GM12878 (cell line): Measurements from ENCODE around the gene DAZAP1. TPM values are rescaled to one million over a fixed set of nuclear protein-coding genes. Genes with fewer than 3 reads are reported as not detected.
A peak's percentile ranks its signal among the peaks of the same experiment; 100 is the strongest.

Experiments used
- ATAC-seq: fragments of 200-7000 bp; cut with Tn5 transposase; 3 replicates; pipeline ENCODE4 v1.9.1; 2020; ENCODE audit warnings: mild to moderate bottlenecking, moderate library complexity
- BruUV-seq: library from RNA; stranded (reverse); fragments of 400-500 nt; replicated peaks from 2 replicates; lab custom pipeline; 2021; lab: Mats Ljungman, UMichigan
- CTCF ChIA-PET: fragments of 300-600 bp; sonication (Branson Sonifier 250); formaldehyde crosslinking; extraction: SDS; loops from one replicate; lab custom pipeline; 2021; ENCODE audit warnings: inconsistent platforms; lab: Yijun Ruan, JAX
- POLR2A ChIA-PET: fragments of 350-600 bp; formaldehyde crosslinking; extraction: SDS; loops from one replicate; lab custom pipeline; 2021; ENCODE audit warnings: inconsistent platforms; lab: Charles Lee
- RAD21 ChIA-PET: fragments of 300-600 bp; sonication (Branson Sonifier 250); formaldehyde crosslinking; loops from one replicate; lab custom pipeline; 2023; ENCODE audit warnings: antibody characterized with exemption; ENCODE audit not compliant: unreplicated experiment; lab: Charles Lee
- SMC1A ChIA-PET: fragments of 300-600 bp; sonication (Branson Sonifier 250); formaldehyde crosslinking; loops from one replicate; lab custom pipeline; 2023; ENCODE audit not compliant: unreplicated experiment, uncharacterized antibody; lab: Charles Lee
- DNase-seq: peaks from one replicate; pipeline ENCODE4 v3.0.0-alpha.2; 2011; ENCODE audit warnings: low read depth, low spot score
- FAIRE-seq: peaks from 3 replicates; lab custom pipeline; 2011; peaks lifted over from hg19 to GRCh38; lab: Jason Lieb, UNC
- H2AFZ ChIP-seq: 2 replicates; pipeline ENCODE4 v1.6.0; 2011; ENCODE audit warnings: low read depth, low read length, control low read depth; ENCODE audit not compliant: control insufficient read depth
- H3K27ac ChIP-seq: 2 replicates; pipeline ENCODE4 v1.5.1; 2011; ENCODE audit warnings: control low read depth; ENCODE audit not compliant: control insufficient read depth, insufficient read depth
- H3K27me3 ChIP-seq, 2 experiments: replicated peaks in 1 of 2; 2 replicates each; pipeline versions ENCODE4 v1.6.0 to v1.6.1; 2011; ENCODE audit warnings: low read length in 1 of 2; ENCODE audit not compliant: control insufficient read depth in 2 of 2, insufficient read depth in 2 of 2
- H3K36me3 ChIP-seq, 2 experiments: 2 replicates each; pipeline ENCODE4 v1.5.1; 2011; ENCODE audit warnings: low read length in 1 of 2; ENCODE audit not compliant: control insufficient read depth in 2 of 2, insufficient read depth in 2 of 2
- H3K4me1 ChIP-seq: 2 replicates; pipeline ENCODE4 v1.6.1; 2011; ENCODE audit warnings: mild to moderate bottlenecking, low read length, moderate library complexity, mixed read lengths; ENCODE audit not compliant: control insufficient read depth, insufficient read depth
- H3K4me2 ChIP-seq: 2 replicates; pipeline ENCODE4 v1.6.0; 2011; ENCODE audit warnings: control low read depth; ENCODE audit not compliant: control insufficient read depth, insufficient read depth
- H3K4me3 ChIP-seq: fragments of 200-600 bp; sonication (generic); 2 replicates; pipeline ENCODE4 v1.5.1; 2016
- H3K79me2 ChIP-seq: 2 replicates; pipeline ENCODE4 v1.6.0; 2011; ENCODE audit warnings: low read length; ENCODE audit not compliant: control insufficient read depth, insufficient read depth
- H3K9ac ChIP-seq: 2 replicates; pipeline ENCODE4 v1.8.0; 2011; ENCODE audit warnings: low read length, control low read depth, mixed read lengths; ENCODE audit not compliant: control insufficient read depth, insufficient read depth
- H3K9me3 ChIP-seq: replicated peaks from 3 replicates; pipeline ENCODE4 v1.5.1; 2011; ENCODE audit warnings: mild to moderate bottlenecking, low read length; ENCODE audit not compliant: control insufficient read depth, insufficient read depth
- H4K20me1 ChIP-seq: 2 replicates; pipeline ENCODE4 v1.6.0; 2011; ENCODE audit not compliant: control insufficient read depth, insufficient read depth
- ETV6 ChIP-seq, 2 experiments: fragments of 450-650 bp in 1 of 2; IDR thresholded peaks in 1 of 2; conservative IDR thresholded peaks in 1 of 2; 2 replicates each; pipeline ENCODE4 v1.6.1; 2014; ENCODE audit warnings: antibody characterized with exemption in 1 of 2, borderline replicate concordance in 1 of 2, low read depth in 1 of 2, mild to moderate bottlenecking in 1 of 2, moderate library complexity in 1 of 2
- HDGF ChIP-seq: fragments of 450-650 bp; IDR thresholded peaks from 2 replicates; pipeline ENCODE4 v1.6.1; 2016; ENCODE audit warnings: antibody characterized with exemption
- IRF5 ChIP-seq: fragments of 450-650 bp; IDR thresholded peaks from 2 replicates; pipeline ENCODE4 v1.6.1; 2017; ENCODE audit warnings: borderline replicate concordance
- MTA2 ChIP-seq: fragments of 450-650 bp; IDR thresholded peaks from 2 replicates; pipeline ENCODE4 v1.6.1; 2016; ENCODE audit warnings: low read depth, mild to moderate bottlenecking, moderate library complexity
- RUNX3 ChIP-seq: IDR thresholded peaks from 2 replicates; pipeline ENCODE4 v1.6.1; 2012; ENCODE audit warnings: low read length, inconsistent platforms
- SMC3 ChIP-seq: IDR thresholded peaks from 2 replicates; pipeline ENCODE4 v1.6.1; 2011; ENCODE audit warnings: low read length, improper control_type of control experiment, borderline replicate concordance
- SREBF1 ChIP-seq: IDR thresholded peaks from 2 replicates; pipeline ENCODE4 v1.6.1; 2012; ENCODE audit warnings: mild to moderate bottlenecking, low read length
- SUPT20H ChIP-seq: IDR thresholded peaks from 2 replicates; pipeline ENCODE4 v1.6.1; 2011; ENCODE audit warnings: low read depth, mild to moderate bottlenecking, low read length, moderate library complexity, borderline replicate concordance; ENCODE audit not compliant: control insufficient read depth
- SUZ12 ChIP-seq: fragments of 200-600 bp; sonication (generic); IDR thresholded peaks from one replicate; pipeline ENCODE4 v1.6.1; 2018; ENCODE audit warnings: antibody characterized with exemption, mild to moderate bottlenecking; ENCODE audit not compliant: unreplicated experiment
- TCF12 ChIP-seq: IDR thresholded peaks from 2 replicates; pipeline ENCODE4 v1.6.1; 2011; ENCODE audit warnings: low read depth, mild to moderate bottlenecking, low read length
- YY1 ChIP-seq: IDR thresholded peaks from 2 replicates; pipeline ENCODE4 v1.6.1; 2011; ENCODE audit warnings: low read depth, mild to moderate bottlenecking, low read length
- ZBTB33 ChIP-seq: fragments of 450-650 bp; IDR thresholded peaks from 2 replicates; pipeline ENCODE4 v1.6.1; 2017; ENCODE audit warnings: mild to moderate bottlenecking
- ZNF687 ChIP-seq: fragments of 450-650 bp; IDR thresholded peaks from 2 replicates; pipeline ENCODE4 v1.6.1; 2017; ENCODE audit warnings: mild to moderate bottlenecking, moderate library complexity
- WGBS: methylation state at CpG from one replicate; pipeline ENCODE4 v1.1.6; 2016; ENCODE audit warnings: low lambda C conversion rate; ENCODE audit not compliant: insufficient replicate concordance, insufficient coverage; ENCODE audit errors: missing lambda C conversion rate; 5-methylcytosine and 5-hydroxymethylcytosine counted together
- in situ Hi-C: fragments of 300-500 bp; cut with MboI; formaldehyde crosslinking; loops from 9 replicates; pipeline ENCODE4 v1.14.3; 2018; ENCODE audit warnings: mixed read lengths
- intact Hi-C: fragments of 100-400 bp; cut with micrococcal nuclease; formaldehyde crosslinking; loops from one replicate; pipeline ENCODE4 v1.14.2; 2022; ENCODE audit not compliant: unreplicated experiment
- polyA plus RNA-seq, 11 experiments: library from polyadenylated mRNA; depleted of rRNA in 4 of 11; unstranded in 6 of 11; stranded (reverse) in 5 of 11; fragments of >200 nt; fragmentation: Nextera tagmentation in 4 of 11; fragmentation: Illumina TruSeq in 1 of 11; extraction: Ambion mirVana in 4 of 11; extraction: Trizol in 1 of 11; gene quantifications; 1 replicate in 1 of 11; 2 replicates in 10 of 11; pipeline versions ENCODE4 v1.2.1 to v1.2.3, GENCODE V29; 2011 to 2016; ENCODE audit warnings: inconsistent platforms in 2 of 11, missing spikeins in 2 of 11, low read depth in 1 of 11
- total RNA-seq, 4 experiments: library from RNA; depleted of rRNA in 3 of 4; stranded (reverse); fragments of >200 nt in 3 of 4; fragmentation: Illumina TruSeq in 1 of 4; extraction: Trizol in 1 of 4; gene quantifications; 2 replicates each; pipeline versions ENCODE4 v1.2.1 to v1.2.3, GENCODE V29; 2013 to 2021

DAZAP1 gene
- total and polyA plus RNA-seq, 10 of the 15 experiments (the other 5 are each of a cell fraction or from before 2014, with no cell fraction given): 9.9 to 240 (median 92.3) TPM

- TF ChIP-seq ZBTB33: peak; percentile 66; the same call in 1 of the 2 replicates
- no peak for TF ChIP-seq HDGF
- TF ChIP-seq, all 136 proteins: peak for 8
These were observed 44.8 kb upstream of the DAZAP1 start (continued) for GRCh38 chr19:1362387-1363257.

- POLR2A ChIA-PET: interaction anchor here (1.2 kb wide), 1 partner anchor 119 kb away, joined by 5 read pairs; no protein-coding TSS in a partner anchor
- DNase-seq (no peak), FAIRE-seq (peak; percentile 86), ATAC-seq (peak; percentile 77)
- H3K4me1 ChIP-seq: peaks cover 27% of the 10 kb centered on the region
- H3K27ac ChIP-seq: peak overlapping the region; percentile 73
- intact Hi-C loops: no loop called here
- RAD21 ChIA-PET: interaction anchor here (1.4 kb wide), 1 partner anchor 48 kb away, joined by 6 read pairs; no protein-coding TSS in a partner anchor
- WGBS: 29% methylated on average over 10 of the region's 10 CpGs
- H3K79me2 ChIP-seq: no peaks in the 10 kb centered on the region; the same call in 1 of the 2 replicates
- CTCF ChIA-PET: interaction anchor here (1.1 to 1.9 kb wide), 5 partner anchors 8 to 97 kb away, joined by 3 to 6 read pairs (median 4); no protein-coding TSS in a partner anchor
- H3K4me3 ChIP-seq: peak overlapping the region; percentile 38; the same call in 1 of the 2 replicates
- SMC1A ChIA-PET: interaction anchor here (1.5 kb wide), 1 partner anchor 72 kb away, joined by 3 read pairs; no protein-coding TSS in a partner anchor
- H3K36me3 ChIP-seq: peaks cover 0 to 3% of the 10 kb centered on the region in 2 experiments; a peak in 2 of 4 replicates
- no TSS peak for BruUV-seq
- H4K20me1 ChIP-seq: no peaks in the 10 kb centered on the region; the same call in 1 of the 2 replicates
- H3K9ac ChIP-seq: peak overlapping the region; percentile 47
- no peaks in the 10 kb centered on the region for H3K27me3 ChIP-seq
- H3K9me3 ChIP-seq: no peaks in the 10 kb centered on the region
- H2AFZ ChIP-seq: peak overlapping the region; percentile 37
- H3K4me2 ChIP-seq: peak overlapping the region; percentile 84
- in situ Hi-C loops: no loop called here
- no peak for TF ChIP-seq SMC3
- no peak for TF ChIP-seq IRF5
- no peak for TF ChIP-seq SREBF1
- no peak for TF ChIP-seq SUZ12
- TF ChIP-seq ETV6 (conservative IDR thresholded peaks at IDR 0.05 in 1 of 2, IDR thresholded peaks at IDR 0.05 in 1 of 2; ENCODE audit: borderline replicate concordance in 1 of 2, low read depth in 1 of 2): peak in 1 of 2 experiments; percentile 51; a peak in 2 of 4 replicates
- TF ChIP-seq MTA2: no peak
- TF ChIP-seq TCF12: no peak
- TF ChIP-seq YY1: no peak
- no peak for TF ChIP-seq SUPT20H
- peak; percentile 73 for TF ChIP-seq RUNX3
- peak; percentile 53 for TF ChIP-seq ZNF687
These were observed 43.8 kb upstream of the DAZAP1 start for GRCh38 chr19:1363599-1363998.
